ENCODE data around the gene MT1A. TPM values are rescaled to one million over a fixed set of nuclear protein-coding genes. Genes with fewer than 3 reads are reported as not detected.

The MT1A gene
- total RNA-seq, 1 donor from 2014 or later, result 4.7 TPM

GRCh38 chr16:56610609-56611111 is 27.8 kb upstream of the MT1A start:
- H3K4me1 ChIP-seq, result peaks cover 49% of the 10 kb centered on the region
- H3K27me3 ChIP-seq (ENCODE audit: low read depth), result no peaks in the 10 kb centered on the region
- H3K9me3 ChIP-seq, result no peaks in the 10 kb centered on the region
- TF ChIP-seq CTCF (IDR thresholded peaks at IDR 0.05), result no peak
- intact Hi-C loops (cut with DNase I), result no loop called here
- H3K27ac ChIP-seq, result peak overlapping the region; percentile 96
- no peak overlapping the region for H3K4me3 ChIP-seq
- ATAC-seq (no peak), DNase-seq (no peak)
- no peaks in the 10 kb centered on the region for H3K36me3 ChIP-seq

- DNase-seq (no peak), ATAC-seq (no peak)
- Histone ChIP-seq H3K27ac (peak overlapping the region; percentile 96), H3K27me3 (ENCODE audit: low read depth) (no peaks in the 10 kb centered on the region), H3K9me3 (no peaks in the 10 kb centered on the region), H3K36me3 (no peaks in the 10 kb centered on the region), H3K4me1 (peaks cover 42% of the 10 kb centered on the region), H3K4me3 (no peak overlapping the region)
- TF ChIP-seq CTCF (IDR thresholded peaks at IDR 0.05), result no peak
- intact Hi-C loops (cut with DNase I), result no loop called here
Observed at GRCh38 chr16:56611281-56611833, 27.1 kb upstream of the MT1A start.

- no peak overlapping the region for H3K4me3 ChIP-seq
- intact Hi-C loops (cut with DNase I), result no loop called here
- H3K27me3 ChIP-seq (ENCODE audit: low read depth), result no peaks in the 10 kb centered on the region
- no peaks in the 10 kb centered on the region for H3K9me3 ChIP-seq
- peaks cover 40% of the 10 kb centered on the region for H3K4me1 ChIP-seq
- DNase-seq, result no peak
- no peak for TF ChIP-seq CTCF (IDR thresholded peaks at IDR 0.05)
- no peak overlapping the region for H3K27ac ChIP-seq
- no peaks in the 10 kb centered on the region for H3K36me3 ChIP-seq
- no peak for ATAC-seq
Observed at GRCh38 chr16:56613706-56614105, 24.8 kb upstream of the MT1A start.

- DNase-seq, result no peak
- no peak for TF ChIP-seq CTCF (IDR thresholded peaks at IDR 0.05)
- ATAC-seq, result no peak
Observed at GRCh38 chr16:56614549-56614991, 23.9 kb upstream of the MT1A start.

GRCh38 chr16:56615353-56615752 is 23.1 kb upstream of the MT1A start:
- Histone ChIP-seq H3K36me3 (no peaks in the 10 kb centered on the region), H3K27ac (no peak overlapping the region), H3K4me1 (peaks cover 34% of the 10 kb centered on the region), H3K4me3 (no peak overlapping the region), H3K9me3 (no peaks in the 10 kb centered on the region), H3K27me3 (ENCODE audit: low read depth) (no peaks in the 10 kb centered on the region)
- intact Hi-C loops (cut with DNase I), result no loop called here
- ATAC-seq (no peak), DNase-seq (no peak)
- no peak for TF ChIP-seq CTCF (IDR thresholded peaks at IDR 0.05)

More at GRCh38 chr16:56614549-56614991, 23.9 kb upstream of the MT1A start:
- peaks cover 40% of the 10 kb centered on the region for H3K4me1 ChIP-seq
- H3K4me3 ChIP-seq, result no peak overlapping the region
- H3K9me3 ChIP-seq, result no peaks in the 10 kb centered on the region
- no peaks in the 10 kb centered on the region for H3K27me3 ChIP-seq (ENCODE audit: low read depth)
- H3K27ac ChIP-seq, result no peak overlapping the region
- H3K36me3 ChIP-seq, result no peaks in the 10 kb centered on the region
- intact Hi-C loops (cut with DNase I), result no loop called here
